GM19035 (cell line): ENCODE data around the gene MGAT4D.
A peak's percentile ranks its signal among the peaks of the same experiment; 100 is the strongest.
"Not testable (repeated sequence)": the region's sequence is repeated elsewhere in the genome, so short reads cannot be mapped to it uniquely, and the experiment has no call there.

ENCODE experiments used
- ATAC-seq: cut with Tn5 transposase; IDR thresholded peaks from one replicate; pipeline ENCODE4 v1.9.1; 2021; ENCODE audit not compliant: unreplicated experiment

The MGAT4D gene

DNA sequence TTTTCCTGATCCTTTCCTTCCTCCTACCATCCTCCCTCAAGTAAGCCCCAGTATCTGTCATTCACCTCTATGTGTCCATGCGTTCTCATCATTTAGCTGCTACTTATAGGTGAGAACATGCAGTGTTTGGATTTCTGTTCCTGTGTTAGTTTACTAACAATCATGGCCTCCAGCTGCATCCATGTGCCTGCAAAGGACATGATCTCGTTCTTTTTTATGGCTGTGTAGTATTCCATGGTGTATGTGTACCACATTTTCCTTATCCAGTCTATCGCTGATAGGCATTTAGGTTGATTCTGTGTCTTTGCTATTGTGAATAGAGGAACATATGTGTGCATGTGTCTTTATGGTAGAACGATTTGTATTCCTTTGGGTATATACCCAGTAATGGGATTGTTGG is 53.7 kb downstream of the MGAT4D start:
- not testable (repeated sequence) for ATAC-seq

- ATAC-seq, result no peak
Measured at GRCh38 chr4:140439644-140440142, 58.4 kb downstream of the MGAT4D start.

DNA sequence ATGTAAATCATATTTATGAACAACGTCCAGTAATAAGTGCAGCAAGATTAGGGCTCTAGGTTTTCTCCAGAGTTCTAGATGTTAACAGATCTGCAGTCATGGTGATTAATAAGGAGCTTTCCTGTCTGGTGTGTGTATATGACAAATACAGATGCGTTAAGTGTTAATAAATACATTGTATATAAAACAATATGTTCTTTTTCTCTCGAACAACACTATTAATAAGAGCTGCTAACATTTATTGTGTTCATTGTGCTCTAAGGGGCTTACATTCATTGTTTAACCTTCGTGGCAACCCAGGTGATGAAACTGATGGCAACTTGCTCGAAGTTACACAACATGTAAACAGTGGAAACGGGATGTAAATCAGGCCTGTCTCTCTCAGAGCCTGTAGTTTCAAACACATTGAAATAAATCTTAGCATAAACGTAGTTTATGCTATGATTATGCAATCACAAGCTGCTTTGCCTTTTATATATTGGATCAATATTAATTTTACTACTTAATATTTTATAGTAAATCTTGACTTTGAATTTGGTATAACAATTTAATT is 70.1 kb downstream of the MGAT4D start:
- ATAC-seq, result no peak

GRCh38 chr4:140427106-140427918 is 70.8 kb downstream of the MGAT4D start, which contains the start of gene CLGN:
Gene CLGN, minus strand, starts transcription at chr4:140427648. Its CDS starts 14,570 bp downstream, at chr4:140413078.
- ATAC-seq, result peak; percentile 86

GRCh38 chr4:140426610-140427105 is 71.4 kb downstream of the MGAT4D start:
- ATAC-seq, result peak; percentile 15

DNA sequence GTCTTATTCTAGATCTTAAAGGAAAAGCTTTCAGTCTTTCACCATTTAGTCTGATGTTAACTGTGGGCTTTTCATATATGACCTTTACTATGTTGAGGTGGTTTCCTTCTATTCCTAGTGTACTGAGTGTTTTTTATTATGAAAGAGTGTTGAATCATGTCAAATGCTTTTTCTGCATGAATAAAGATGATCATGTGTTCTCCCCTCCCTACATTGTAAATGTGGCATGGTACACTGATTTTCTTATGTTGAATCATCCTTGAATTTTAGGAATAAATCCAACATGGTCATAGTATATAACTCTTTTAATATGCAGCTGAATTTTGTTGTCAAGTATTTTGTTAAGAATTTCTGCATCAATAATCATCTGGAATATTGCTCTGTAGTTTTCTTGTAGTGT is 75.0 kb downstream of the MGAT4D start:
- no peak for ATAC-seq

DNA sequence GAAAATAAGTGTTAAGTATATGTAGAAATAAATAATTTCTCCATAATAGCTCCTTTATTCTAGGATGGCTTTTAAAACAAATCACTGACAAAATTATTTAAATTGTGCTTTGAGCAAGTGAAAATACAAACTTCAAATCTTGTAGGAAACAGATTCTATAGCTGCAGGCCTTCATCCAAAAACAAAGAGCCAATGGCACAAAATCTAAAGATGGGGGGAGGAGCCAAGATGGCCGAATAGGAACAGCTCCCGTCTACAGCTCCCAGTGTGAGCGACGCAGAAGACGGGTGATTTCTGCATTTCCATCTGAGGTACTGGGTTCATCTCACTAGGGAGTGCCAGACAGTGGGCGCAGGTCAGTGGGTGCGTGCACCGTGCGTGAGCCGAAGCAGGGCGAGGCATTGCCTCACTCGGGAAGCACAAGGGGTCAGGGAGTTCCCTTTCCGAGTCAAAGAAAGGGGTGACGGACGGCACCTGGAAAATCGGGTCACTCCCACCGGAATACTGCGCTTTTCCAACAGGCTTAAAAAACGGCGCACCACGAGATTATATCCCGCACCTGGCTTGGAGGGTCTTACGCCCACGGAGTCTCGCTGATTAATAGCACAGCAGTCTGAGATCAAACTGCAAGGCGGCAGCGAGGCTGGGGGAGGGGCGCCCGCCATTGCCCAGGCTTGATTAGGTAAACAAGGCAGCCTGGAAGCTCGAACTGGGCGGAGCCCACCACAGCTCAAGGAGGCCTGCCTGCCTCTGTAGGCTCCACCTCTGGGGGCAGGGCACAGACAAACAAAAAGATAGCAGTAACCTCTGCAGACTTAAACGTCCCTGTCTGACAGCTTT is 84.7 kb downstream of the MGAT4D start:
- ATAC-seq, result not testable (repeated sequence)

- ATAC-seq, result no peak
Measured at GRCh38 chr4:140408974-140409373, 89.1 kb downstream of the MGAT4D start.

DNA sequence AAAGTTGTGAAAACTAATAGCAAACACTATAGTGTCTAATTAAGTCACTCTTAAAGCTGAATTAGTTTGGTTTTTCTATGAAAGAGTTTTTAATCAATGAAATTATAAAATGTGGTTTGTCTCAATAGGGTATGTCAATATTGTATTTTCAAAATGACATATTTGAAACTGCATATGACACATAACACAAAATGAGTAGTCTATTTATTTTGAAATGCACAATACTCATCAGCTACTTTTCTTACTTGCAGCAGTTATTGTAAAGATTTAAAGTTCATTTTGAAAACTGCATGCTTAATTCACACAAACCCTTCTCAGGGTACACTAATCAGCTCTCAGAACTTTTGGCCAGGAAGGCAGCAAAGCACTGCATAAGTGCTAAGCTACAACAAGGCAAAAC is 91.8 kb downstream of the MGAT4D start:
- ATAC-seq, result no peak

DNA sequence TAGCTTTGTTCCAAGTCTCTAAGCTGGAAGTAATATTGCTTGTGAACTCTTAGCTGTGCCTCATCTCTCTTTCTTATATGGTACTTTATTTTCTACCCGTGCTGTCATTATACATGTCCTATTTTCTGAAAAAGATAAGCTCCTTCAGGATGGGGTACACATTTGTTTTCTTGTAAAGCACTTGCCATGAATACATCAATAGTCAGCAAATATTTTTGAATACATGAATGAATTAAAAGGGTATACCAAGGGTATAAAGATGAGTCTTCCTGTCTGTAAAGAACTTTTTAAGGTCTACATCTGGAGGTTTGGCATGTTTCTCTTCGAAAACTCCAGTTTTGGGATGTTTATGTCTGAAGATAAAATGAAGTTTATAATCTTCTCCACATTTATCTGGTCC is 98.0 kb downstream of the MGAT4D start:
- no peak for ATAC-seq

DNA sequence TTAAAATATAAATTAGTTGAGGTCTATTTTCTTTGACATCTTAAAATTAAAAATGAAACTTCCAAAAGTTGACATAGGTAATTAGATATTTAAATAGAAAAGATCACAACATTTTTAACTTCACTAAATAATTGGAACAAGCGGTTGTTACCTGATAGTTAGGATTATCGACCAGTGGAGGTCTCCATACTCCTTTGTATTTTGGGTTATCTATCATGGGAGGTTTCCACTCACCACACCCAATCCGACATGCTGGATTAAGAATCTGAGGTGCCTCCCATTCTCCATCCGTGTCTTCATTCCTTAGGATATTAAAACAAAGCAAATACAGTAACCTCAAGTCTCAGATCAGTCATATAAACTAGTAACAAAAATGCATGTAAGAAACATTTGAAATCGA is 102.4 kb downstream of the MGAT4D start:
- ATAC-seq, result no peak
